ENCODE measurements around the gene CLCNKB.
"Not testable (repeated sequence)": the region's sequence is repeated elsewhere in the genome, so short reads cannot be mapped to it uniquely, and the experiment has no call there.

Gene CLCNKB

DNA sequence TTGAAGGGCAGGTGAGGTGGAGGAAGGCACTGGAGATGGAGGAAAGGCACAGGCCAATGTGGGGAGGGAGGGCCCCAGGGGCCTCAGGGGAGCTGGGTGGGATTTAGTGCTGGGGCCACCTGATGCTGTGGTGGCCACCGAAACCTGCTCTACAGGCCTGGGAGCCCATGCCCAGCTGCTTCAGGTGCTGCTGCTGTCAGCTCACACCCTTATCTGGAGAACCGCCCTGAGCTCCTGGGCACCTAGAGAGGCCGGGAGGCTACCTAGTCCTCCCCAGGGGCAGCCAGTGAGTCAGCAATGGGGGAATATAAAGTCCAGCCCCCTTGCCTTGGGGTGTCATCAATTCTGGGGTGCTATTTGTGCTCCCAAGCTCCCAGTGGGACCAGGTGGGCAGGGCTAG, 17.7 kb downstream of the CLCNKB start:
- TF ChIP-seq TCF4 (CRISPR knock-in tag; IDR thresholded peaks at IDR 0.05; ENCODE audit: borderline replicate concordance) (no peak), GLIS3 (CRISPR knock-in tag; IDR thresholded peaks at IDR 0.05) (no peak), ZC3H10 (CRISPR knock-in tag; IDR thresholded peaks at IDR 0.05) (no peak), BACH2 (CRISPR knock-in tag; IDR thresholded peaks at IDR 0.05; ENCODE audit: borderline replicate concordance) (no peak), TOX (CRISPR knock-in tag; IDR thresholded peaks at IDR 0.05; ENCODE audit: borderline replicate concordance) (no peak), SNAI2 (CRISPR knock-in tag; IDR thresholded peaks at IDR 0.05) (no peak), OSR1 (CRISPR knock-in tag; IDR thresholded peaks at IDR 0.05) (no peak), ZFP3 (CRISPR knock-in tag; IDR thresholded peaks at IDR 0.05) (no peak), ZFP30 (CRISPR knock-in tag; IDR thresholded peaks at IDR 0.05) (no peak)
- TF ChIP-seq, protein P1, sequence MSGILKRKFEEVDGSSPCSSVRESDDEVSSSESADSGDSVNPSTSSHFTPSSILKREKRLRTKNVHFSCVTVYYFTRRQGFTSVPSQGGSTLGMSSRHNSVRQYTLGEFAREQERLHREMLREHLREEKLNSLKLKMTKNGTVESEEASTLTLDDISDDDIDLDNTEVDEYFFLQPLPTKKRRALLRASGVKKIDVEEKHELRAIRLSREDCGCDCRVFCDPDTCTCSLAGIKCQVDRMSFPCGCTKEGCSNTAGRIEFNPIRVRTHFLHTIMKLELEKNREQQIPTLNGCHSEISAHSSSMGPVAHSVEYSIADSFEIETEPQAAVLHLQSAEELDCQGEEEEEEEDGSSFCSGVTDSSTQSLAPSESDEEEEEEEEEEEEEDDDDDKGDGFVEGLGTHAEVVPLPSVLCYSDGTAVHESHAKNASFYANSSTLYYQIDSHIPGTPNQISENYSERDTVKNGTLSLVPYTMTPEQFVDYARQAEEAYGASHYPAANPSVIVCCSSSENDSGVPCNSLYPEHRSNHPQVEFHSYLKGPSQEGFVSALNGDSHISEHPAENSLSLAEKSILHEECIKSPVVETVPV (CRISPR knock-in tag; IDR thresholded peaks at IDR 0.05), result no peak
- ATAC-seq, result no peak

DNA sequence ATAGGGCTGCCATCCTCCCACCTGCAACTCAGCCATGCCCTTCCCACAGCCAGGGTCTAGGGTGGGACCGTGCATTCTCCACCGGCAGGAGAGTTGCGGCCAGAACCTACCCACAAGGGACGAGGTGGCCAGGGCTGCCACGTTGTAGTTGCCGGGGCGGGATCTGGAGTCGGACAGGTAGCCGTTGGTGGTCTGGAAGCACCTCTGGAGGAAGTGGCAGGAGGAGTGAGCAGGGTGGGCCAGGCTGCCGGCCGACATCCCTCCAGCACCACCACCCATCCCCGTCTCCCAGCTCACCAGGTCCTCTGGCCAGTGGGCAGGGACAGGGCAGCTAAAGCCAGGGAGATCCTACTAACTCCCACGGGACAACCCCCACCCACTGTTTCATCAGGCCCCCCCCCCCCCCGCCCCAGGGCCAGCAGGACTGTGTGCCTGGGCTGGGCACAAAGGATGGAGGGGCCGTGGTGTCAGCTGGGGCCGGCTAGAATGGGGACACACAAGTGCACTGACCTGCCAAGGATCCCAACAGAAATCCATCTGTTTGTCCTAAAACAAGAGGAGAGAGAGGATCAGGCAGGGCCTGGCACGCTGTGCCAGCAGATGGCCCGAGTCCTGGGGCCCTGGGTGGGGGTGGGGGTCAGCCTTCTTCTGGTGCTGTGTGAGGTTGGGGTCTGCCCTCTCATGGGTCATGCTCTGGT, 18.6 kb downstream of the CLCNKB start:
- ATAC-seq, result not testable (repeated sequence)

DNA sequence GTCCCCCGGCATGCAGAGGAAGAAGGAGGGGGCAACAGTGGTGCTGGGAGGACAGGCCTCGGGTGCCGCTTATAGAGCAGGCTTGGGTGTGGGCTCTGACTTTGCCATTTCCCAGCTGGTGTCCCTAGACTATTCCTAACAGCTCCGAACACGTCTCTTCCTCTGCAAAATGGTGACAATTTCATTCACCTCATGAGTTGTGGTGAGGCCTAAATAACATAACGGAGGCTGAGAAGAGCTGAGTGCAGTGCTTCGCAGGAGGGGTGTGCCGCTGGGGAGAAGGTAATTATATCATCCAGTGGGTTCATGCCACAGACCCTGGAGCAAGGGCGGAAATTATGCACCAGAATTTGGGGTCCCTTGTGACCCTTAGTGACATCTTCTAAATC, 19.1 kb downstream of the CLCNKB start:
- not testable (repeated sequence) for ATAC-seq

DNA sequence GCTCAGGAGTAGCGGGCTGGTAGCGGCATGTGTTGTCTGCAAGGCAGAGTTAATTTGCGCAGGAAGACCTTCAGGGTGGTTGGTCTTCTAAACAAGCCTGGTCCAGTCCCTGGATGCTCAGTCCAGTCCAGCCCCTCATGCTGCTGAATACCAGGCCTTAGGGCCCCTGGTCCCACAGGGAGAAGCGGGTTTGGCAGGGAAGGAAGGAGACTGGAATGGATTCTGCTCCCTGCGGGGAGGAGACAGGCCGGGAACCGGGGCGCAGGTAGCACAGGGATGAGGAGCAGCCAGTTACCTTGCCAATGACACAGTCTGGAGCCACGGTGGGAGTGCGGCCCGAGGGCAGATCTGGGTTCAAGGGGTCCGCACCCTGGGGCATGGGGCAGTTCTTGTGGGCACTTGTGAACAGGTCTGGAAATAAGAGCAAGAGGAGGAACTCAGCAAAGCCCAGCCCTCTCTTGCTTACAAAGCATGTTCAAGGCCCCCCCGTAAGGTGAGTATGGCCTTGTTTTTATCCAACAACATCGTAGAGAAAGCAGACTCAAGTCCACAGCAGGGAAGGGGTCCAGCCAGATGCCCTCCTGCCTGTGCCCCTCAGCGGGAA, 19.7 kb downstream of the CLCNKB start:
- no peak for TF ChIP-seq PPARA (CRISPR knock-in tag; IDR thresholded peaks at IDR 0.05; ENCODE audit: borderline replicate concordance)
- no peak for TF ChIP-seq ISL1 (CRISPR knock-in tag; IDR thresholded peaks at IDR 0.05)
- TF ChIP-seq ZNF70 (CRISPR knock-in tag; IDR thresholded peaks at IDR 0.05), result no peak
- TF ChIP-seq, protein P1 (CRISPR knock-in tag; IDR thresholded peaks at IDR 0.05), result no peak
- no peak for TF ChIP-seq RARB (CRISPR knock-in tag; IDR thresholded peaks at IDR 0.05)
- TF ChIP-seq, protein P2, sequence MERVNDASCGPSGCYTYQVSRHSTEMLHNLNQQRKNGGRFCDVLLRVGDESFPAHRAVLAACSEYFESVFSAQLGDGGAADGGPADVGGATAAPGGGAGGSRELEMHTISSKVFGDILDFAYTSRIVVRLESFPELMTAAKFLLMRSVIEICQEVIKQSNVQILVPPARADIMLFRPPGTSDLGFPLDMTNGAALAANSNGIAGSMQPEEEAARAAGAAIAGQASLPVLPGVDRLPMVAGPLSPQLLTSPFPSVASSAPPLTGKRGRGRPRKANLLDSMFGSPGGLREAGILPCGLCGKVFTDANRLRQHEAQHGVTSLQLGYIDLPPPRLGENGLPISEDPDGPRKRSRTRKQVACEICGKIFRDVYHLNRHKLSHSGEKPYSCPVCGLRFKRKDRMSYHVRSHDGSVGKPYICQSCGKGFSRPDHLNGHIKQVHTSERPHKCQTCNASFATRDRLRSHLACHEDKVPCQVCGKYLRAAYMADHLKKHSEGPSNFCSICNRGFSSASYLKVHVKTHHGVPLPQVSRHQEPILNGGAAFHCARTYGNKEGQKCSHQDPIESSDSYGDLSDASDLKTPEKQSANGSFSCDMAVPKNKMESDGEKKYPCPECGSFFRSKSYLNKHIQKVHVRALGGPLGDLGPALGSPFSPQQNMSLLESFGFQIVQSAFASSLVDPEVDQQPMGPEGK (CRISPR knock-in tag; IDR thresholded peaks at IDR 0.05; ENCODE audit: borderline replicate concordance), result no peak
- no peak for TF ChIP-seq OSR1 (CRISPR knock-in tag; IDR thresholded peaks at IDR 0.05)
- no peak for TF ChIP-seq ZNF8 (CRISPR knock-in tag; IDR thresholded peaks at IDR 0.05)
- TF ChIP-seq ZC3H10 (CRISPR knock-in tag; IDR thresholded peaks at IDR 0.05), result no peak
- TF ChIP-seq, protein P3, sequence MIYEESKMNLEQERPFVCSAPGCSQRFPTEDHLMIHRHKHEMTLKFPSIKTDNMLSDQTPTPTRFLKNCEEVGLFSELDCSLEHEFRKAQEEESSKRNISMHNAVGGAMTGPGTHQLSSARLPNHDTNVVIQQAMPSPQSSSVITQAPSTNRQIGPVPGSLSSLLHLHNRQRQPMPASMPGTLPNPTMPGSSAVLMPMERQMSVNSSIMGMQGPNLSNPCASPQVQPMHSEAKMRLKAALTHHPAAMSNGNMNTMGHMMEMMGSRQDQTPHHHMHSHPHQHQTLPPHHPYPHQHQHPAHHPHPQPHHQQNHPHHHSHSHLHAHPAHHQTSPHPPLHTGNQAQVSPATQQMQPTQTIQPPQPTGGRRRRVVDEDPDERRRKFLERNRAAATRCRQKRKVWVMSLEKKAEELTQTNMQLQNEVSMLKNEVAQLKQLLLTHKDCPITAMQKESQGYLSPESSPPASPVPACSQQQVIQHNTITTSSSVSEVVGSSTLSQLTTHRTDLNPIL (CRISPR knock-in tag; IDR thresholded peaks at IDR 0.05; ENCODE audit: low read depth), result no peak
- no peak for TF ChIP-seq ARNTL (CRISPR knock-in tag; IDR thresholded peaks at IDR 0.05; ENCODE audit: borderline replicate concordance, low read depth)
- no peak for TF ChIP-seq ESRRG (CRISPR knock-in tag; IDR thresholded peaks at IDR 0.05)
- no peak for TF ChIP-seq SNAI2 (CRISPR knock-in tag; IDR thresholded peaks at IDR 0.05)
- TF ChIP-seq, protein P4, sequence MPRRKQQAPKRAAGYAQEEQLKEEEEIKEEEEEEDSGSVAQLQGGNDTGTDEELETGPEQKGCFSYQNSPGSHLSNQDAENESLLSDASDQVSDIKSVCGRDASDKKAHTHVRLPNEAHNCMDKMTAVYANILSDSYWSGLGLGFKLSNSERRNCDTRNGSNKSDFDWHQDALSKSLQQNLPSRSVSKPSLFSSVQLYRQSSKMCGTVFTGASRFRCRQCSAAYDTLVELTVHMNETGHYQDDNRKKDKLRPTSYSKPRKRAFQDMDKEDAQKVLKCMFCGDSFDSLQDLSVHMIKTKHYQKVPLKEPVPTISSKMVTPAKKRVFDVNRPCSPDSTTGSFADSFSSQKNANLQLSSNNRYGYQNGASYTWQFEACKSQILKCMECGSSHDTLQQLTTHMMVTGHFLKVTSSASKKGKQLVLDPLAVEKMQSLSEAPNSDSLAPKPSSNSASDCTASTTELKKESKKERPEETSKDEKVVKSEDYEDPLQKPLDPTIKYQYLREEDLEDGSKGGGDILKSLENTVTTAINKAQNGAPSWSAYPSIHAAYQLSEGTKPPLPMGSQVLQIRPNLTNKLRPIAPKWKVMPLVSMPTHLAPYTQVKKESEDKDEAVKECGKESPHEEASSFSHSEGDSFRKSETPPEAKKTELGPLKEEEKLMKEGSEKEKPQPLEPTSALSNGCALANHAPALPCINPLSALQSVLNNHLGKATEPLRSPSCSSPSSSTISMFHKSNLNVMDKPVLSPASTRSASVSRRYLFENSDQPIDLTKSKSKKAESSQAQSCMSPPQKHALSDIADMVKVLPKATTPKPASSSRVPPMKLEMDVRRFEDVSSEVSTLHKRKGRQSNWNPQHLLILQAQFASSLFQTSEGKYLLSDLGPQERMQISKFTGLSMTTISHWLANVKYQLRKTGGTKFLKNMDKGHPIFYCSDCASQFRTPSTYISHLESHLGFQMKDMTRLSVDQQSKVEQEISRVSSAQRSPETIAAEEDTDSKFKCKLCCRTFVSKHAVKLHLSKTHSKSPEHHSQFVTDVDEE (CRISPR knock-in tag; IDR thresholded peaks at IDR 0.05), result no peak
- no peak for TF ChIP-seq ZFP30 (CRISPR knock-in tag; IDR thresholded peaks at IDR 0.05)
- TF ChIP-seq, protein P5, sequence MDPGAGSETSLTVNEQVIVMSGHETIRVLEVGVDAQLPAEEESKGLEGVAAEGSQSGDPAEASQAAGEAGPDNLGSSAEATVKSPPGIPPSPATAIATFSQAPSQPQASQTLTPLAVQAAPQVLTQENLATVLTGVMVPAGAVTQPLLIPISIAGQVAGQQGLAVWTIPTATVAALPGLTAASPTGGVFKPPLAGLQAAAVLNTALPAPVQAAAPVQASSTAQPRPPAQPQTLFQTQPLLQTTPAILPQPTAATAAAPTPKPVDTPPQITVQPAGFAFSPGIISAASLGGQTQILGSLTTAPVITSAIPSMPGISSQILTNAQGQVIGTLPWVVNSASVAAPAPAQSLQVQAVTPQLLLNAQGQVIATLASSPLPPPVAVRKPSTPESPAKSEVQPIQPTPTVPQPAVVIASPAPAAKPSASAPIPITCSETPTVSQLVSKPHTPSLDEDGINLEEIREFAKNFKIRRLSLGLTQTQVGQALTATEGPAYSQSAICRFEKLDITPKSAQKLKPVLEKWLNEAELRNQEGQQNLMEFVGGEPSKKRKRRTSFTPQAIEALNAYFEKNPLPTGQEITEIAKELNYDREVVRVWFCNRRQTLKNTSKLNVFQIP (CRISPR knock-in tag; IDR thresholded peaks at IDR 0.05; ENCODE audit: borderline replicate concordance, low read depth), result no peak
- ATAC-seq, result no peak
